Measurements from ENCODE around the gene RASGRF2. TPM values are rescaled to one million over a fixed set of nuclear protein-coding genes. Genes with fewer than 3 reads are reported as not detected.
"Not testable (repeated sequence)": the region's sequence is repeated elsewhere in the genome, so short reads cannot be mapped to it uniquely, and the experiment has no call there.

RASGRF2 gene
- total RNA-seq, 4 donors from 2014 or later, result 1.0 to 5.3 (median 1.8) TPM

- TF ChIP-seq POLR2A (IDR thresholded peaks at IDR 0.05), result no peak
- no peak for TF ChIP-seq CTCF (IDR thresholded peaks at IDR 0.05)
- 96 to 100% methylated on average over 1 of the region's 1 CpG for WGBS, 2 donors
- DNase-seq (ENCODE audit: low spot score in 2 of 2), result no peak
- H3K4me3 ChIP-seq (ENCODE audit: low read depth, poor library complexity, severe bottlenecking), result no peak overlapping the region
- intact Hi-C loops (cut with DNase I; ENCODE audit: low total_unique reads), result no loop called here
Measured at GRCh38 chr5:81250004-81250403, 289.8 kb downstream of the RASGRF2 start.

GRCh38 chr5:81251922-81252321 is 291.8 kb downstream of the RASGRF2 start:
- intact Hi-C loops (cut with DNase I; ENCODE audit: low total_unique reads), result no loop called here
- TF ChIP-seq CTCF (IDR thresholded peaks at IDR 0.05), result no peak
- no peak for TF ChIP-seq POLR2A (IDR thresholded peaks at IDR 0.05)
- H3K4me3 ChIP-seq (ENCODE audit: low read depth, poor library complexity, severe bottlenecking), result no peak overlapping the region
- no peak for DNase-seq (ENCODE audit: low spot score in 2 of 2)
- 79% methylated on average over 5 of the region's 5 CpGs for WGBS, 2 donors

DNA sequence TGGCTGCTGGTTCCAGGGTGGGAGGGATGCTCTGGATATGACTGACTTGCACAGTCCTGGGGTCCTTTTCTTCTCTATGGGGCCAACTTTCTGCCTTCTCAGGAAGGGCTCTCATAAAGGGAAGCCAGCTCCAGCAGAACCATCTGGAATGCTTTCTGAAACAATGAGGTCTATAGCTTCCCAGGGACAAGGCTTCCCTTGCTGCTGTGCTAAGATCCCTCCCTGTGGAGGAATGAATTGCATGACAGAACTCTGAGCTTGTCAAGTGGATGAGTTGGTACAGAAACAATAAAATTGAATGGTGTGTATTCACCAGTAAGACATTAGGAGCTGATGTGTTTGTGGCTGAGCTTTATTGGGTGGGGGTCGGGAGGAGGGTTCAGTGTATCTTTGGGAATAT is 292.7 kb downstream of the RASGRF2 start:
- 86 to 90% methylated on average over 1 of the region's 1 CpG for WGBS, 2 donors
- TF ChIP-seq CTCF (IDR thresholded peaks at IDR 0.05), result no peak
- DNase-seq (ENCODE audit: low spot score in 2 of 2), result no peak
- no peak overlapping the region for H3K4me3 ChIP-seq (ENCODE audit: low read depth, poor library complexity, severe bottlenecking)
- intact Hi-C loops (cut with DNase I; ENCODE audit: low total_unique reads), result no loop called here

DNA sequence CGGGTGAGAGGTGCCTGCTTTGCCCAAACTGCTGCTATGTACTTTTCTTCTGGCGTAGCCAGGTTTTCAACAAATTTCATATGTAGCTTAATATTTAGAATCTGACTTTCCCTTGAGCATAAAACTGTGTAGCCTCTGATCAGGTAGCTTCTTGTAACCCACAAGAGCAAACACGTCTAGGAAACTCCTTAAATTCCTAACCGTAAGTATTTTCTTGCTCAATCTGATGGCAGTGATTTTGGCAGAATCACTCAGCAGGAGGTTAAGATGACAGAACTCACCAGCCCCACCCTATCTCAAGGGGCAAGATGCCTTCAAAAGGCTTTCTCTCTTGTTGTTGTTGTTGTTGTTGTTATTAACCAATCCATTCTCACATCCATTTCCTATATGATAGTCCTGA is 293.7 kb downstream of the RASGRF2 start:
- intact Hi-C loops (cut with DNase I; ENCODE audit: low total_unique reads), result no loop called here
- no peak overlapping the region for H3K4me3 ChIP-seq (ENCODE audit: low read depth, poor library complexity, severe bottlenecking)
- no peak for DNase-seq (ENCODE audit: low spot score in 2 of 2)
- TF ChIP-seq POLR2A (IDR thresholded peaks at IDR 0.05) (no peak), CTCF (IDR thresholded peaks at IDR 0.05) (no peak)
- 48 to 56% methylated on average over 4 of the region's 4 CpGs for WGBS, 2 donors

- no peak for DNase-seq (ENCODE audit: low spot score in 2 of 2)
- 96 to 98% methylated on average over 21 of the region's 21 CpGs for WGBS, 2 donors
- intact Hi-C loops (cut with DNase I; ENCODE audit: low total_unique reads), result no loop called here
- TF ChIP-seq CTCF (IDR thresholded peaks at IDR 0.05), result no peak
- H3K4me3 ChIP-seq (ENCODE audit: low read depth, poor library complexity, severe bottlenecking), result no peak overlapping the region
Measured at GRCh38 chr5:81254886-81255559, 294.9 kb downstream of the RASGRF2 start.

- no peak for DNase-seq (ENCODE audit: low spot score in 2 of 2)
- TF ChIP-seq POLR2A (IDR thresholded peaks at IDR 0.05) (no peak), CTCF (IDR thresholded peaks at IDR 0.05) (no peak)
- H3K4me3 ChIP-seq (ENCODE audit: low read depth, poor library complexity, severe bottlenecking), result no peak overlapping the region
- intact Hi-C loops (cut with DNase I; ENCODE audit: low total_unique reads), result no loop called here
- WGBS, 2 donors, result 44 to 56% methylated on average over 1 of the region's 1 CpG
Measured at GRCh38 chr5:81256766-81257165, 296.6 kb downstream of the RASGRF2 start.

GRCh38 chr5:81262796-81263195 is 302.6 kb downstream of the RASGRF2 start:
- H3K4me3 ChIP-seq (ENCODE audit: low read depth, poor library complexity, severe bottlenecking); DNase-seq (ENCODE audit: low spot score in 2 of 2); intact Hi-C loops (cut with DNase I; ENCODE audit: low total_unique reads): not testable (repeated sequence)
- WGBS, 2 donors, result 92 to 96% methylated on average over 1 of the region's 1 CpG
